ENCODE results near the gene NDUFS8.

Gene NDUFS8

DNA sequence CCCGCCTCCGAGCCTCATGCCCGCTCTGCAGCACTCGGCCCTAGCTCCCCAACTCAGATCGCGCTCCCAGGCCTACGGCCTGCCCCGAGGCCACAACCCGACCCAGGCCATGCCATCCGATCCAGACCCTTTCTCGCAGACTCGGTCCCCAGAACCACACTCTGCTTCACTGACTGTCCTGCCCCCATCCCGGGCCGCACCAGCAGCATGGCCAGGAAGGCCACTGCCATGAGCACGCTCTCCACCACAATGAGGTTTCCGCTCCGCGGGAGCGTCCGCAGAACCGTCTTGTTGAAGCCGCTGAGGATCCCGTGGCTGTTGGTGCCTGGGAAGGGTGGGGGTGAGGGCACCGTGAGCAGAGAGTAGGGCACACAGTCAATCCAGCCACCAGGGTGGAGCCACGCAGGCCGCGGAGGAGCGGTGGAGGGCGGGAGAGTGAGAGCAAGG lies 33.0 kb upstream of the NDUFS8 start:
- TF ChIP-seq POLR2A (IDR thresholded peaks at IDR 0.05; ENCODE audit: low read depth, low read length) = no peak
- FAIRE-seq = no peak
- DNase-seq (ENCODE audit: insufficient read length, low spot score) = no peak

DNA sequence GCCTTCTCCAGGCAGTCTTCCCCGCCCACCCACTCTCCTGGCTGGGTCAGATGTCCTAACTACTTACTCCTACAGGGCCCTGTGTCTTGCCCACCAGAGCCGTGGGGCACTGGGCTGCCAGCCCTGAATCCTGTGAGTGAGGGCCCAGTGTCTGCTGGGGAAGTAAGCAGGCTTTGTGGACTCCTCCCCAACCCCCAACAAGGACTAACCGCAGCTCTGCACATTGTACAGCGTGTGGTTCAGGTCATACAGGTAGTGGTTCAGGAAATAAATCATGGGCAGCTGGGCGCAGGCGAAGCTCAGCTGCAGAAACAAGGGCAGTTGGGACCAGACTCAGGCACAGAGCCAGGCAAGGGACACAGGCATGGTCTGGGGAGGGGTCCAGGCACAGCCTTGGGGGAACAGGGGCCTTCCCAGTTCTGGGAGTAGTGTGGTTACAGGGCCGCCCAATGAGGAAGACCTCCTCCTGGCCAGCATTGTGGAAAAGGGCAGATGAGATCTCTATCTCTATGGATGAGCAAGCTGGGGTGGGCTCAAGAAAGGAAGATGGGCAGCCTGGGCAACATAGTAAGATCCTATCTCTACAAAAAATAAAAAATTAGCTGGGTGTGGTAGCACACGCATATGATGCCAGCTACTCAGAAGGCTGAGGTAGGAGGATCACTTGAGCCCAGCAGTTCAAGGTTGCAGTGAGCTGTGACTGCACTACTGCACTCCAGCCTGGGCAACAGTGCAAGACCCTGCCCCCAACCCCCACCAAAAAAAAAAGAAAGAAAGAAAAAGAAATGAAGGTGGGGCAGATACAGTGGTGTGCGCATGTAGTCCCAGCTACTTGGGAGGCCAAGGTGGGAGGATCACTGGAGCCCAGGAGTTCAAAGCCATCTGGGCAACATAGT lies 32.1 kb upstream of the NDUFS8 start:
- no peak for TF ChIP-seq POLR2A (IDR thresholded peaks at IDR 0.05; ENCODE audit: low read depth, low read length)
- no peak for DNase-seq (ENCODE audit: insufficient read length, low spot score)
- no peak for FAIRE-seq

DNA sequence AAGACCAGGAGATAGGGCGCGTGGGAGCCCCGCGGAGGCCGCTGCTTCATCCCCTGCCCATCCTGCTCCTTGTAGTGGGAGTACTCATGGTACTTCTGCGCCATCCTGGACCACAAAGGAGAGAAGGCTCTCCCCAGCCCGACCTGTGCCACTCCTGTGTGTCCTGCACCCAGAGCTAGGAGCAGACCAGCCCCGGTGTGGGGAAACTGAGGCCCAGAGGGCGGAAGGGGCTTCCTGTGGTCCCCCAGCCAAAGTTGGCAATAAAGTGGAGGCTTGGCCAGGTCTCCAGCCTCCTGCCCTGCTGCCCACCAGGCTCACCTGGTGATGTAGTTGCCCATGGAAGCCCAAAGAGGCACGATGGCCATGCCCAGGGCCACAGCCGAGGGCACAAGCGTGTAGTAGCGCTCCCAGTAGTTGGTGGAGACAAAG lies 31.3 kb upstream of the NDUFS8 start:
- no peak for TF ChIP-seq POLR2A (IDR thresholded peaks at IDR 0.05; ENCODE audit: low read depth, low read length)
- DNase-seq (ENCODE audit: insufficient read length, low spot score) = no peak
- no peak for FAIRE-seq

DNA sequence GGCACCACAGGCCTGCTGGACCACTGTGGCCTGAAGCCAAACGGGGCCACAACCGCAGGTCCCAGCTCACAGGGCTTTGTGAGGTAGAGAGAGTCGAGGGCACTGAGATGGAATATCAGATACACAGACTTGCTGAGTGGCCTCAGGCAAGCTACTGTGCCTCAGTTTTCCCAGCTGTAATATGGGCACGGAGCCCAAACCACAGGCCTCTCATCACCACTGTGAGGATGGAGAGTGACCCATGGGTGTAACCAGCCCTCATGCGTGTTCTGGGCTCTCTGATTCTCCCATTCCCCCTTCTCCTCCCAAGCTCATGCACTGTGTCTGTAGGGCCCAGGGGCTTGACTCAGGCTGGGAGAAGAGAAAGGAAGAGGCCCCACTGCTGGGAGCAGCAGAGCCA lies 30.8 kb upstream of the NDUFS8 start:
- TF ChIP-seq POLR2A (IDR thresholded peaks at IDR 0.05; ENCODE audit: low read depth, low read length) = no peak
- DNase-seq (ENCODE audit: insufficient read length, low spot score) (no peak), FAIRE-seq (no peak)

DNA sequence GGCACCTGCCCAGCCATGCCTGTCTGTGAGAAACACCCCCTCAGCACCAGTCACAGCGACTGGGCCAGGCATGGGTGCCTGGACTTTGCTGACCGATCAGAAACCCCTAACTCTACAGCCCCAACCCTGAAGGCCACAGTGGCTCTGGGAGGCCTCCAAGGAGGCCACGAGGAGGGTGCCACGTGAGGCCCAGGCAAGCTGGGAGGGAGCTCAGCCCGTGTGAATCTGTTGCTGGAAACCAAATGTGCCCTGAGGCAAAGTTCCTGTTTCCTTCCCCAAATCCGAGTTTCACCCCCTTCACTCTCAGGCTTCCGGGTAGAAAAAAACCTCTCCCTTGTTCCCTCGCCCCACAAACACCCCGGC lies 27.9 kb upstream of the NDUFS8 start:
- FAIRE-seq (no peak), DNase-seq (ENCODE audit: insufficient read length, low spot score) (no peak)
- no peak for TF ChIP-seq POLR2A (IDR thresholded peaks at IDR 0.05; ENCODE audit: low read depth, low read length)

DNA sequence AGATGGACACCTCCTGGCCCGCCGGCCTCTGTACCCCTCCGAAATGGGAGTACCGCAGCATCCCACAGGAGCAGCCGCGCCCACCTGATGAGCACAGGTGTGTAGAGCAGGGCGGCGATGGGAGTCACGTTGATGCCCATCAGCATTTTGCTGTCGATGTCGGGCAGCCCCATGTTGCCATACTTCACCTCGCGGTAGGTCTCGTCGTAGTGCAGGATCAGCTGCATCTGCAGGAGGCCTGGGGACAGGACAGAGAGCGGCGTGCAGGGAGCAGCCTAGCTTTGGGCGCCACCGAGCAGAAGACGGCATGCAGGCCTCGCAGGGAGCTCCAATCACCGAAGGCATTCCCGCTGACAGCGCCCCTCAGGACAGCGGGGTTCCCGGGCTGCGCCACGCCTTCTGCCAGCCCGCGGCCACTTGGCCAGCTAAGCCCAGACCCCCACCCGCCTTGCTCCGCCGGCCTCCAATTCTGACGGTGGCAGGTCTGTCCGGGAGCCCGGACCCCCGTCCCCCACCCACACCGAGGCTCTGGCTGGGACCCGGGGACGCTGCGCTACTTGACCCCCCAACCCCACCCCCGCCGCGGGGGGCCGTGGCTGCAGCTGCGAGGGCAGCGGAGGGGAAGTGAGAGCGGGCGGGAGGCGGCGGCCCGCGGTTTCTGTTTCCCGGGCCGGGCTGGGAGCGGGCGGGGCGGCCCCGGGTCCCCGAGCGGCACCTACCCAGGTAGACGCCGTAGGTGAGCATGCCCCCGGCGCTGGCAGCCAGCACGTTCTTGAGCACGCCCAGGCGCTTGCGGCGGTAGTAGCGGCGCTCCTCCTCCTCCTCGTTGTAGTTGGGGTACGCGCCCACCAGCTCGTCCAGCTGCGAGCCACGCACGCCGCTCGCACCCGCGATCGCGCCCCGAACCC lies 27.3 kb upstream of the NDUFS8 start:
- no peak for DNase-seq (ENCODE audit: insufficient read length, low spot score)
- TF ChIP-seq POLR2A (IDR thresholded peaks at IDR 0.05; ENCODE audit: low read depth, low read length) = no peak
- FAIRE-seq = no peak

DNA sequence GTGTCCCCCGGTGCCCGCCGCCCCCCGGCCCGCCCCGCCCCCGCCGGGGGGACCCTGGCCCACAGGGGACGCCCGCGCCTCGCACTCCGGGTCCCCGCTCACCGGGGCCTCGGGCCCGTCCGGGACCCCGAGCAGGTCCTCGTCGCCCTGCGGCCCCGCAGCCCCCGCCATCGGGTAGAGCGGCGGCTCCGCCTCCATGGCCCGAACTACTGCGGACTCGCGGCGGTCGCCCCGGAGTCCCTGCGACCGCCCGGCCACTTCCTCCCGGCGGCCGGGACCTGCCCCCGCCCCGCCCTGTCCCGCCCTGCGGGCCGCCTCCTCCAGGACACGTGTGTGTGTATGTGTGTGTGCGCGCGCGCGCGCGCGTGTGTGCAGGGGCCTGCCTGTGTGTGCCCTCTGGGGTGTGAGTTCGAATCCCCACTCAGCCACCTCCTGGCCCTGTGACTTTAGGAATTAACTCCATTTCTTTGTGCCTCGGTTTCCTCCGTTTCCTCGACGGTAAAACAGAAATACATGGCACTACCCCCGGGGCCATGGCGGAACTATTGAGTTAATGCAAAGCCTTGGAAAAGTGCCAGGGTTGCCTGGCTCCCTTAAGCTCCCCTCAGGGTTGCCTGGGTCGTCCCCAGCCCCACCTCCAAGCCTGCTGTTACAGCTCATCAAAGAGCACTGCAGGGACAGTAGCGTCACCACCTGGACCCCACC lies 26.5 kb upstream of the NDUFS8 start, which contains the start of gene UNC93B1:
Gene UNC93B1, minus strand, starts transcription at position 252 of the 705 bp plus-strand sequence. Its CDS starts 54 bp downstream, at position 198.
- TF ChIP-seq POLR2A (IDR thresholded peaks at IDR 0.05; ENCODE audit: low read depth, low read length) = peak; percentile 69
- DNase-seq (ENCODE audit: insufficient read length, low spot score) = peak; percentile 87
- no peak for FAIRE-seq

DNA sequence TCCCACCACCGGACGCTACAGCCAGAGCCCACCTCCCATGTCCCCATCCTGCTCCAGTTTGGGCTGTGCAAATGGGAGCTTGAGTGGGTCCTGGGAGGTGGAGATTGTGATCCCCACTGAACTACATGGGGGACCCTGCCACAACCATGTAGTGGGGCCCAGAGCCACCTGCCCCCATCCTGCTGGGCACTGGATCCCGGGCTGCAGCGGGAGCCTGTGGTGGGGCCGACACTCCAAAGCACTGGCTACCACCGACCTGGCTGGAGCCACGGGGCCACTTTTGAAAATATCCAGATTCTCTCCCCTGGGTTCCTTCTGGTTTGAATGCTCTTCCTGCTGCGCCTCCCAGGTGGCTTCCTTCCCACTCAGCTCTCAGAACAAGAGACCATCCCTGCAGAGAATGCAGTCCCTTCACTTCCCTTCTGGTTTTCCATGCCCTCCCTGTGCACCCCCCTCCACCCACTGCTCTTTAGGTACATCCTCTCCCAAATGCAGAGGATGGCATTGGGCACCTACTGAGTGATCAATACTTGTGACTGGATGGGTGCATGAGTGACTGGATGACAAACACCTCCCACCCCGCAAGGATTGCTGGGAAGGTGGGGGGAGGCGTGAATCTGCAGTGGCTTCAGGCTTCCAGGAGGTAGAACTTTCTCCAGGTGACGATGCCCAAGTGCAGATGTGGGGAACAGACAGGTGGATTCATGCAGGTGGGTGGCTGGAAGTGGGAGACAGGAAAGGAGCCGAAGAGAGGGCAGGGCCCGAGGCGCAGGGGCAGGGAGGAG lies 25.7 kb upstream of the NDUFS8 start:
- DNase-seq (ENCODE audit: insufficient read length, low spot score) (no peak), FAIRE-seq (no peak)
- TF ChIP-seq POLR2A (IDR thresholded peaks at IDR 0.05; ENCODE audit: low read depth, low read length) = no peak

DNA sequence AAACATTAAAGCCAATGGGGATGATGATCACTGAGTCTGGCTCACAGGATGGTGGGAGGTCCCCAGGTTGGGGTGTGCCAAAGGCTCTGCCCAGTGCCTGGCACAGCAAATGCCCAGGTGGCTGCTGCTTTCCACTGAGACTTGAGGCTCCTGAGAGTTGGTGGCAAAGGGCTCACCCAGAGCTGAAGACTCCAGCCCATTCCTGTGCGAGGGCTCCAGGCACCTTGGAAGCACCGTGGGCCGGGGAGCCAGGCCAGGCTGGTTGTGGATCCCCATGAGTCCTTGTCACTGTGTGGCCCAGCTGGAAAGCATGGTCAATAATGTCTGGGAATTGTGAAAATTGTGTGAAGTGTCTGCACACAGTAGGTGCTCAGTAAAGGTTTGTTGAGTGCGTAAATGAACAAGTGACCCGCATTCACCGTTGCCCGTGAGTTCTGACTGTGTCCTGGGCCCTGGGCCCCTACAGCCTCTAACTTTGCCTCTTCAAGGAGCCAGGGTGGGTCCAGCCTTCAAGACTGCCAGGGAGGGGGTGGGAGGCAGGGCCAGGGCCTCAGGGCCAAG lies 23.8 kb upstream of the NDUFS8 start:
- FAIRE-seq = no peak
- TF ChIP-seq POLR2A (IDR thresholded peaks at IDR 0.05; ENCODE audit: low read depth, low read length) = no peak

DNA sequence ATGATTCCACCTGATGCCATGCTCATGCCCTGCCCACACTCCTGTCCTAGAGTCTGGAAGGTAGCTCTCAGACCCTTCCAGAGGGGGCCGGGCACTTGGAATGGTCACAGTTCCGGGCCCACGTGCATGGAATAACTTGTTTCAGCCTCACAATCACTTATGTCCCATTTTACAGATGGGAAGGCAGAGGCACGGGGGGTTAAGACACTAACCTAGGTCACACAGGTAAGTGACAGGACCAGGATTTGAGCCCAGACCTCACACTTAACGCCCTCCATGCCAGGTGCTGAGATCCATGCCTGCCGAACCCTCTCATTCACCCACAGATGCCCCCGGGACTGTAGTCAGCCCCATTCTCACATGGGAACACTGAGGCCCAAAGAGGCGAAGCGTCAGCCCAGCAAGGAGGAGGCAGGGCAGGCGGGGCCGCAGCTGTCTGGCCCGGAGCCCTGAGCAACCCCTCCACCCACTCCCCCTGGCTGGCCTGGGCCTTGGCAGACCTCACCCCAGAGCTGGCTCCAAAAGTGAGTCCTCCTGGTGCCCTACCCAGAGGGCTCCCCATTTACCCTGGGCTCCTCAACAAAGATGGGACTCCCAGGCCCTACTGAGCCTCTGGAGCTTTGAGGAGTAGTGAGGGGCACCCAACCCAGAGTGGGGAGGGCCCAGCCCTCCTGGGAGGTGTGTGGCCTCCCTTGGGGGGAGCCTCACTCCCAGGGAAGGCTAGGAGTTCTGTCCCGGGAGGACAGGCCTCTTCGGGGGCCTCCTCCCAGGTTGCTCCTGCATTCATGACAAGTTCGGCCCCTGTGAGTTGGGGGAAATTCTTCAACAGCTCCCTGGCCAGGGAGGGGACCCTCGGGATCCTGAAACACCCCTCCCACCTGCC lies 22.7 kb upstream of the NDUFS8 start:
- no peak for DNase-seq (ENCODE audit: insufficient read length, low spot score)
- FAIRE-seq = no peak
- no peak for TF ChIP-seq POLR2A (IDR thresholded peaks at IDR 0.05; ENCODE audit: low read depth, low read length)

More for the DNA sequence above, 23.8 kb upstream of the NDUFS8 start:
- DNase-seq (ENCODE audit: insufficient read length, low spot score) = no peak

DNA sequence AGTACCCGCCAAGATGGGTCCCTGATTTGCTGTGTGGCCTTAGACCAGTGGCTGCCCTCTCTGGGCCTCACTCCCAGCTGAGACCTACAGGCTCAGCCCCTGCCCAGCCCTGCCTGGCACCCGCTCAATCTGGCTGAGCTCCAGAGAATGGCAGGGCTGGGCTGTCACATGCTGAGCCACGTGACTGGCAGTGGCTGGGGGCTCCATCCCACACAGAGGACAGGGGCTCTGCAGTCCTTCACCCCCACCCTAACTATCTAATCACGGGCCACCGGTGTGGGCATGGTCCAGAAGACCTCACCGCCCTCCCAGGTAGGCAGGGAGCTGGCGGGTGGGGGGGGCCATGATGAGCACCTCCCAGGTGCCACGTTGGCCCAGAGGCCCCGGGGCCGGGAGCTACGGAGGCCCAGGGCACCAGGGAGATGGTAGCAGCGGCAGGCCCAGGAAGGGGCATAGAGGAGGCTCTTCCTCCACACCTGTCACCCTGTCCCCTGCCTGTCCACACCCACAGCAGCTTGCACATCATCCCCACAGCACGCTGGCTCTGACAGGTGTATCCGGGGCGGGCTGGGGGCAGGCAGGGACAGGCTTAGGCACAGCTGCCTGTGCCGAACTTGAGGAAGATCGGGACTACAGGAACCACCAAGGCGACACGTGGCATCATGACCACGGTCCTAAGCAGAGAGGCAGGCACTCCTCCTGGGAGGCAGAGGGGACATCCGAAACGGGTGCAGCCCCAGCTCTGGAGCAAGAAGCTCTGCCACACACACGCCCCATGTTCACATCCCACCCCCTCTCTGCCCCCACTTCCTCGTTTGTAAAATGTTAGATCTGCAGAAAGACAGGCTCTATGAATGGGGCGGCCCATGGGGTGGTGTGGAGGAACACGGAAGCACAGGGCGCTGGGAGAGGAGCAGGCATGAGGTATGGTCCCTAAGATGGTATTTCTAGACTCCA lies 21.8 kb upstream of the NDUFS8 start:
- FAIRE-seq (no peak), DNase-seq (ENCODE audit: insufficient read length, low spot score) (no peak)
- TF ChIP-seq POLR2A (IDR thresholded peaks at IDR 0.05; ENCODE audit: low read depth, low read length) = no peak
